Measurements from ENCODE around the gene WDR35. TPM values are rescaled to one million over a fixed set of nuclear protein-coding genes. Genes with fewer than 3 reads are reported as not detected.

Gene WDR35
- total and polyA plus RNA-seq, 8 donors: 2.6 to 7.2 (median 3.8) TPM

DNA sequence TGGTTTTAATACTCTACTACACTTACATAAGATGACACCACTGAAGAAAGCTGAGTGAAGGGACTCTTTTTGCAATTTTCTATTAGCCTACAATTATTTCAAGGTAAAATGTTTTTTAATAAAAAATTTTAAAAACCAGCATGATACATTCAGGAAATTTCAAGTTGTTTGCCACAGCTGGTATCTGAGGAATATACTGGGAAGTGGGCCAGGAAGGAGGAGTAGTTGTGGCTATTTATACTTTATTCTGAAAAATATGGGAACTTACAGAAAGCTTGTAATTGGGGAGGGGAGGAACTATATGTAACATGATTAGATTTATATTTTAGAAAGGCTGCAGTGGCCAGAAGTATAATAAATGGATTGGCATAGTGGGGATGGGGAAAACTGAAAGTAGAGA is 40.8 kb downstream of the WDR35 start:
- H3K9me3 ChIP-seq: no peaks in the 10 kb centered on the region
- H3K4me3 ChIP-seq: no peak overlapping the region
- intact Hi-C loops (cut with DNase I): no loop called here
- H3K27ac ChIP-seq: no peak overlapping the region
- FAIRE-seq (no peak), DNase-seq (no peak), ATAC-seq (no peak)
- no peaks in the 10 kb centered on the region for H3K27me3 ChIP-seq
- H3K4me1 ChIP-seq: no peaks in the 10 kb centered on the region
- TF ChIP-seq, protein P1, sequence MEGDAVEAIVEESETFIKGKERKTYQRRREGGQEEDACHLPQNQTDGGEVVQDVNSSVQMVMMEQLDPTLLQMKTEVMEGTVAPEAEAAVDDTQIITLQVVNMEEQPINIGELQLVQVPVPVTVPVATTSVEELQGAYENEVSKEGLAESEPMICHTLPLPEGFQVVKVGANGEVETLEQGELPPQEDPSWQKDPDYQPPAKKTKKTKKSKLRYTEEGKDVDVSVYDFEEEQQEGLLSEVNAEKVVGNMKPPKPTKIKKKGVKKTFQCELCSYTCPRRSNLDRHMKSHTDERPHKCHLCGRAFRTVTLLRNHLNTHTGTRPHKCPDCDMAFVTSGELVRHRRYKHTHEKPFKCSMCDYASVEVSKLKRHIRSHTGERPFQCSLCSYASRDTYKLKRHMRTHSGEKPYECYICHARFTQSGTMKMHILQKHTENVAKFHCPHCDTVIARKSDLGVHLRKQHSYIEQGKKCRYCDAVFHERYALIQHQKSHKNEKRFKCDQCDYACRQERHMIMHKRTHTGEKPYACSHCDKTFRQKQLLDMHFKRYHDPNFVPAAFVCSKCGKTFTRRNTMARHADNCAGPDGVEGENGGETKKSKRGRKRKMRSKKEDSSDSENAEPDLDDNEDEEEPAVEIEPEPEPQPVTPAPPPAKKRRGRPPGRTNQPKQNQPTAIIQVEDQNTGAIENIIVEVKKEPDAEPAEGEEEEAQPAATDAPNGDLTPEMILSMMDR (IDR thresholded peaks at IDR 0.05): no peak
- no peaks in the 10 kb centered on the region for H3K36me3 ChIP-seq

DNA sequence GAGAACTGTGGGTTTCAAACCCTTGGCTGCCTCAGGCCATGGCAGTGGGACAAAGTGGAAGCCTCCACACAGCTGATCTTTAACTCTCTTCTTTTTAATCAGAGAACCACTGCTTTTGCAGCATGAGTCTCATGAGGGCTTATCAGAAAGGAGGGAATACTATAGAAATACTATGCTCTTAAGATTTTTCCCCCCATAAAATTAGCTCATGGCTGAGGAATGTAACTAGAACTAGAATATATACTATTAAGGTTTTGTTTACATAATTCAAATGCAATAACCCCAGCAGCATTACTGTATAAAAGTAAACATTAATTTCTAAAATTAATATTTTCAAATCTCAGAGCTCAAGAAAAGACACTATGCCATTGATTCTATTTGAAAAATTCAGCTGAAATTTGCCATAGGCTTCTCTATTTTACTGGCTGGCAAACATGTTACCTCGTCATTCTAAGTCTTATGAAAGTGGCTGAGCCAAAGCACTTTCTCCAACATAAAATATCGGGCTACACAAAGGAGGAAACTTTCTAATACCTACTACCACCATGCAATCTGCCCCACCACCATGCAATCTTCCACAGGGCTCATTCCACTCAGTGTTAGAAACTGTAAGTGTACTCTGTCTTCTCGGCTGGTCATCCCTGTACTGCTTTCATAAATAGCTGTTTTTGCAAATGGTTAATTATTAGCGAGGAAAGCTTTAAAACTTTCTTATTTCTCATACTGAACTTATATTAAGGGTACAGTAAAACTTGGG is 42.5 kb downstream of the WDR35 start:
- intact Hi-C loops (cut with DNase I): no loop called here
- Histone ChIP-seq H3K4me1 (no peaks in the 10 kb centered on the region), H3K27ac (no peak overlapping the region), H3K9me3 (no peaks in the 10 kb centered on the region), H3K27me3 (no peaks in the 10 kb centered on the region), H3K36me3 (no peaks in the 10 kb centered on the region), H3K4me3 (no peak overlapping the region)
- TF ChIP-seq, protein P1 (IDR thresholded peaks at IDR 0.05): no peak
- 91 to 92% methylated on average over 4 of the region's 4 CpGs for WGBS, 2 donors
- no peak for FAIRE-seq
- no peak for DNase-seq
- ATAC-seq: no peak

DNA sequence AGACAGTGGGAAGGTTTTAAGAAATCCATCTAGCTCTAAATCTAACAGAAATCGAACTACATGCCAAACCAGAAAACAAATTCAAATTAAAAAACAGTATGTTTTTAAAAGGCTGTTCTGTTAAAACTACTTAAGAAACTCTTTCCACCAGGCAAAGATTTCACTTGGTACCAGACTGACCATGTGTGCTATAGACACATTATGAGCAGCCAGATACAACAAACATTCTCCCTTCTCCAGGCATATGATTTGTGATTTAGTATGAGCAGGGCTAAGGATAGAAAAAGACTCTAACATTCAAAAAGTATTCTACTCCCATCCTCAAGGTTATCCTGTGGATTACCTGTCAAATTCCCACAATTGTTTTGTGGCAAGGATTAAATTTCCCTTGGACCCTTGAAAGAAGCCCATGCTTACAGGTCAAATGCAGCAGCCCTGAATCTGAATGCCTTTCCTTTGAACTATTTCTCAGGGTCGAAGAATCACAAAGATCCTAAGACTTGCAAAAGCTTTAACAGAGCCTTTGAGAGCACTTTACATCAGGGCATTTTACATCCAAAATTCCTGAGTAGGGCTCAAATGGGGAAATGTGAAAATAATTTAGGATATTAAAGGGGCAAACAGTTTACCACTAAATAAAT is 45.6 kb downstream of the WDR35 start:
- H3K9me3 ChIP-seq: no peaks in the 10 kb centered on the region

DNA sequence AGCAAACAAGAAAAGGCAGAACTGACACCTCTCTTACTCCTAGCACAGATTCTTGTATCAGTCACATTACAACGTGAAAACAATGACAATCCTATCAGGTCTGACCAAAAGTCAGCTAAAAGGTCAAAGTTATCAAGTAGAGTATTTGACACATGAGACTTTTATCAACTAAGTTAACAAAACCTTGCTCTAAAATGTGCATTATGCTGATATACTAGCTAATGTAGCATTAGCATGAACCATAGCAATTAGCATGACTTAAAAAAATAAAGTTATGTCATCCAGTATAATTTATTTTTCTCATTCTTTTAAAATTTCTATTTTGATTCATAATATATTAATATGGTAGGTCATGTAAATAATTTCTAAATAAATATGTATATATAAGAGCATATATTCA is 46.7 kb downstream of the WDR35 start:
- Histone ChIP-seq H3K4me1 (no peaks in the 10 kb centered on the region), H3K36me3 (no peaks in the 10 kb centered on the region), H3K27me3 (no peaks in the 10 kb centered on the region), H3K9me3 (no peaks in the 10 kb centered on the region), H3K4me3 (no peak overlapping the region), H3K27ac (no peak overlapping the region)
- intact Hi-C loops (cut with DNase I): no loop called here
- FAIRE-seq (no peak), ATAC-seq (no peak), DNase-seq (no peak)
- 9 to 12% methylated on average over 1 of the region's 1 CpG for WGBS, 2 donors
- TF ChIP-seq, protein P1 (IDR thresholded peaks at IDR 0.05): no peak

More for the DNA sequence above, 45.6 kb downstream of the WDR35 start:
- ATAC-seq: no peak
- DNase-seq: no peak
- Histone ChIP-seq H3K4me1 (no peaks in the 10 kb centered on the region), H3K27me3 (no peaks in the 10 kb centered on the region), H3K27ac (no peak overlapping the region), H3K36me3 (no peaks in the 10 kb centered on the region), H3K4me3 (no peak overlapping the region)
- WGBS, 2 donors: 88 to 91% methylated on average over 2 of the region's 2 CpGs
- TF ChIP-seq, protein P1 (IDR thresholded peaks at IDR 0.05): no peak
- intact Hi-C loops (cut with DNase I): no loop called here
- no peak for FAIRE-seq

DNA sequence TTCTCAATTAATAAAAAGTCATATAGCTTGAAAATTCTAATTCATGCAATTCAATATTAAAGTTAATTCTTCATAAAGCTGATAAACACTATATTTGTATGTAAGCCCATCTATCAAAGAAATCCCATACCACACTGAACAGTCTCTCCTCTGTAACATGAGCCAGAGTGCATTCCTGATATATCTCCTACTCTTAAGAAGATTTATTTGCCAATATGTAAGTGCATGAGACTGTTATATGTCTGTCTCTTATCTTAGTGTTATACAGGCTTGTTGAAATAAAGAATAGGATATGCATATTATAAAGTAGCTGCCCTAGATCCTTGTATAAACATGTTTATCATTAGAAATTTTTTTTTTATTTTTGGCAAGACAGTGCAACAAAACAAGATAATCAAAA is 47.7 kb downstream of the WDR35 start:
- Histone ChIP-seq H3K36me3 (peaks cover 0 to 8% (median 3%) of the 10 kb centered on the region in 3 donors), H3K27ac (no peak overlapping the region), H3K4me1 (no peaks in the 10 kb centered on the region), H3K27me3 (no peaks in the 10 kb centered on the region), H3K4me3 (no peak overlapping the region), H3K9me3 (no peaks in the 10 kb centered on the region)
- intact Hi-C loops (cut with DNase I): no loop called here
- DNase-seq (no peak), ATAC-seq (no peak), FAIRE-seq (no peak)
- TF ChIP-seq, protein P1 (IDR thresholded peaks at IDR 0.05): no peak

All from pancreas (tissue), 10 donors.